ENCODE data around the gene F3. TPM values are rescaled to one million over a fixed set of nuclear protein-coding genes. Genes with fewer than 3 reads are reported as not detected.
"Not testable (repeated sequence)": the region's sequence is repeated elsewhere in the genome, so short reads cannot be mapped to it uniquely, and the experiment has no call there.

The F3 gene
- total RNA-seq, 1 donor from 2014 or later, result 4.5 TPM

DNA sequence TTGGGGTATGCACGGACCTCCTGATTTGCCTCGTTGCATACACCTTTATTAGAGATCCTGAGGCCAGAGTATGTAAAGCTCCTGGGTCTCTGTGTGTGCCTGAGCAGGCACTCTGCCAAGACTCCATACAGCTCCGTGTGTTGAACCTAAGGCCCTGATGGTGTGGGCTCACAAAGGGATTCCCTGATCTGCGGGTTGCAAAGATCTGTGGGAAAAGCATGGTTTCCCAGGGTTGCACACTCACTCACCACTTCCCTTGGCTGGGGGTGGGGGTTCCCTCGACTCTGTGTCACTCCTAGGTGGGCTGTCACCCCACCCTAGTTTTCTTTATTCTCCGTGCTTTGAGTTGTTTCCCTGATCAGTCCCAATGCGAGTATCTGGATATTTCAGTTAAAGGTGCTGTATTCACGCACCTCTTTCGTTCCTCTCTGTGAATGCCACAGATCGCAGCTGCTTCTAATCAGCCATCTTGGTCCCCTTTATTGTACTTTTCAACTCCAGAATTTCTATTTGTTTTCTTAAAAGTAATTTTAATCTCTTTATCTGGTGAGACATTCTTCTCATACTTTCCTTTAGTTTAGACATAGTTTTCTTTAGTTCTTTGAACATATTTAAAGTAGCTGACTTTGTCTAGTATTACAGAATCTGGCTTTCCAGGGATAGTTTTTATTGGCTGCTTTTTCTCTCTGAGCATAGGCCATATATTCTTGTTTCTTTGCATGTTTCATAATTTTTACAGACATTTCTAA is 39.0 kb upstream of the F3 start:
- peaks cover 20% of the 10 kb centered on the region for H3K9me3 Mint-ChIP-seq (ENCODE audit: low read depth)
- peaks cover 15% of the 10 kb centered on the region for H3K36me3 Mint-ChIP-seq (ENCODE audit: low read depth)
- H3K4me1 Mint-ChIP-seq (ENCODE audit: low read depth), result peaks cover 44% of the 10 kb centered on the region
- peak overlapping the region; percentile 57 for H3K4me3 Mint-ChIP-seq (ENCODE audit: unreplicated experiment)
- peak overlapping the region; percentile 97 for H3K27ac Mint-ChIP-seq (ENCODE audit: unreplicated experiment)
- no peaks in the 10 kb centered on the region for H3K27me3 Mint-ChIP-seq (ENCODE audit: low read depth)
- TF ChIP-seq CTCF (IDR thresholded peaks at IDR 0.05), result no peak
- DNase-seq (ENCODE audit: low spot score), result no peak

DNA sequence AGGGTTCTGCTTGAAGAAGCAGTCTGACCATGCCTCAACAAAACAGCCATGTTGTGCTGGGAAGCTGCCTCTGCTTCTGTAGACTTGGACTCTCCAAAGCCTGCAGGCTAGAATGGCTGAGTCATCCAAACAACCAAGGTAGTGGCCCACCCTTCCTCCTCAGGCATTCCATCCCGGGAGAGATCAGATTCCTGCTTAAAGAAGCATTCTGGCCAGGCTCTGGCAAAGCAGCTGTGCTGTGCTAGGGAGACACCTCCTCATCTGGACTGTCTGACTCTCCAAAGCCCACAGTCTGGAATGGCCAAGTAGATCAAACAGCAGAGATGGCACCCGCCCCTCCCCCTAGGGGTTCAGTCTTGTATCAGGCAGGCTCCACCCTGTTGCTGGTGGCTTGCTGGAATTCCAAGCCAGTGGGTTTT is 38.3 kb upstream of the F3 start:
- Mint-ChIP-seq H3K9me3 (ENCODE audit: low read depth) (peaks cover 20% of the 10 kb centered on the region), H3K4me3 (ENCODE audit: unreplicated experiment) (no peak overlapping the region), H3K4me1 (ENCODE audit: low read depth) (peaks cover 44% of the 10 kb centered on the region), H3K27ac (ENCODE audit: unreplicated experiment) (peak overlapping the region; percentile 97), H3K27me3 (ENCODE audit: low read depth) (no peaks in the 10 kb centered on the region), H3K36me3 (ENCODE audit: low read depth) (peaks cover 15% of the 10 kb centered on the region)
- DNase-seq (ENCODE audit: low spot score), result no peak
- TF ChIP-seq CTCF (IDR thresholded peaks at IDR 0.05), result no peak

DNA sequence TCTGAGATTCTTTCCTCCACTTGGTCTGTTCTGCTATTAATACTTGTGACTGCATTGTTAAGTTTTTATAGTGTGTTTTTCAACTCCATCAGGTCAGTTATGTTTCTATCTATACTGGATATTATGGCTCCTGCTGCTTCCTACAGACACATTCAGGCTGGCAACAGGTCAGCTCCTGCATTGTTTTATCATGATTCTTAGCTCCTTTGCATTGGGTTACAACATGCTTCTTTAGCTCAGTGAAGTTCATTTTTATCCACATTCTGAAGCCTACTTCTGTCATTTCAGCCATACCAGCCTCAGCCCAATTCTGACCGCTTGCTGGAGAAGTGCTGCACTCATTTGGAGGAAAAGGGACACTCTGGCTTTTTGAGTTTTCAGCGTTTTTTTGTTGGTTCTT is 37.3 kb upstream of the F3 start:
- H3K9me3 Mint-ChIP-seq (ENCODE audit: low read depth), result peaks cover 27% of the 10 kb centered on the region
- peaks cover 15% of the 10 kb centered on the region for H3K36me3 Mint-ChIP-seq (ENCODE audit: low read depth)
- TF ChIP-seq CTCF (IDR thresholded peaks at IDR 0.05), result no peak
- H3K27ac Mint-ChIP-seq (ENCODE audit: unreplicated experiment), result peak overlapping the region; percentile 97
- H3K27me3 Mint-ChIP-seq (ENCODE audit: low read depth), result no peaks in the 10 kb centered on the region
- peaks cover 44% of the 10 kb centered on the region for H3K4me1 Mint-ChIP-seq (ENCODE audit: low read depth)
- no peak for DNase-seq (ENCODE audit: low spot score)
- no peak overlapping the region for H3K4me3 Mint-ChIP-seq (ENCODE audit: unreplicated experiment)

DNA sequence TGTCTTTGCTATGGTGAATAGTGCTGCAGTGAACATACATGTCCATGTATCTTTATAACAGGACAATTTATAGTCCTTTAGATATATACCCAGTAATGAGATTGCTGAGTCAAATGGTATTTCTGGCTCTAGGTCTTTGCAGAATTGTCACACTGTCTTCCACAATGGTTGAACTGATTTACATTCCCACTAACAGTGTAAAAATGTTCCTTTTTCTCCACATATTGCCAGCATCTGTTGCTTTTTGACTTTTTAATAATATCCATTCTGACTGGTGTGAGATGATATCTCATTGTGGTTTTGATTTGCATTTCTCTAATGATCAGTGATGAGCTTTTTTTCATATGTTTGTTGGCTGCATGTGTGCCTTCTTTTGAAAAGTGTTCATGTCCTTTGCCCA is 32.4 kb upstream of the F3 start:
- H3K4me3 Mint-ChIP-seq (ENCODE audit: unreplicated experiment); H3K27me3 Mint-ChIP-seq (ENCODE audit: low read depth); H3K4me1 Mint-ChIP-seq (ENCODE audit: low read depth); H3K27ac Mint-ChIP-seq (ENCODE audit: unreplicated experiment); DNase-seq (ENCODE audit: low spot score): not testable (repeated sequence)
- peaks cover 21% of the 10 kb centered on the region for H3K36me3 Mint-ChIP-seq (ENCODE audit: low read depth)
- H3K9me3 Mint-ChIP-seq (ENCODE audit: low read depth), result peaks cover 46% of the 10 kb centered on the region

DNA sequence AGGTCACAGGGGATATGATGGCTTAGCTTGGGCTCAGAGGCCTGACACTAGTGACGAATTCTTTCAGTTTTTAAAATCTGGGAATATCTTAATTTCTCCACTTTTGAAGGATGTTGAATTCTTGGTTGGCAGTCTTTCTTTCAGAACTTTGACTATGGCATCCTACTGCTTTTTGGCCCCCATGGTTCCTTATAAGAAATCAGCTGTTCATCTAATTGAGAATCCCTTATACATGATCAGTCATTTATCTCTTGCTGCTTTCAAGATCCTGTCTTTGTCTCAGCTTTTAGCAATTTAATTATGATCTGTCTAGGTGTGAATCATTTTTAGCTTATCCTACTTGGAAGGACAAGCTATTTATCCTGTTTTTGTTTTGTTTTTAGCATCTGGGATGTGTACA is 31.2 kb upstream of the F3 start:
- Mint-ChIP-seq H3K9me3 (ENCODE audit: low read depth) (peaks cover 36% of the 10 kb centered on the region), H3K4me1 (ENCODE audit: low read depth) (no peaks in the 10 kb centered on the region), H3K27ac (ENCODE audit: unreplicated experiment) (no peak overlapping the region), H3K27me3 (ENCODE audit: low read depth) (no peaks in the 10 kb centered on the region), H3K36me3 (ENCODE audit: low read depth) (peaks cover 14% of the 10 kb centered on the region), H3K4me3 (ENCODE audit: unreplicated experiment) (no peak overlapping the region)
- DNase-seq (ENCODE audit: low spot score), result no peak
- TF ChIP-seq CTCF (IDR thresholded peaks at IDR 0.05), result no peak

DNA sequence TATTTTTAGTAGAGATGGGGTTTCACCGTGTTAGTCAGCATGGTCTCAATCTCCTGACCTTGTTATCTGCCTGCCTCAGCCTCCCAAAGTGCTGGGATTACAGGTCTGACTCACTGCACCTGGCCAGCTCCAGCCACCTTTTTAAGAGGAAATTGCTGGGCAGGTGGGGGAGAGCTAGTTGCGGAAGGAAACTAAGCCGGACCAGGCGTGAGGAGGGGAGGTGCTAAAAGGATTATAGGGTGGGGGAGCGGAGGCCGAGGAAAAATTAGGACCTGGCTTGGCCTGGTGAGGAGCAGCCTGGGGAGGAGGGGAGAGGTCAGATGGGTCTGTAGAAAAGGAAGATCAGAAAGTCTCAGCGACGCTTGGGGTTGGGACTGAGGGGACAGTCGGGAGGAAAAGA is 29.4 kb upstream of the F3 start:
- not testable (repeated sequence) for H3K4me1 Mint-ChIP-seq (ENCODE audit: low read depth); DNase-seq (ENCODE audit: low spot score); H3K4me3 Mint-ChIP-seq (ENCODE audit: unreplicated experiment); H3K27me3 Mint-ChIP-seq (ENCODE audit: low read depth); H3K27ac Mint-ChIP-seq (ENCODE audit: unreplicated experiment); H3K36me3 Mint-ChIP-seq (ENCODE audit: low read depth)
- peaks cover 27% of the 10 kb centered on the region for H3K9me3 Mint-ChIP-seq (ENCODE audit: low read depth)

DNA sequence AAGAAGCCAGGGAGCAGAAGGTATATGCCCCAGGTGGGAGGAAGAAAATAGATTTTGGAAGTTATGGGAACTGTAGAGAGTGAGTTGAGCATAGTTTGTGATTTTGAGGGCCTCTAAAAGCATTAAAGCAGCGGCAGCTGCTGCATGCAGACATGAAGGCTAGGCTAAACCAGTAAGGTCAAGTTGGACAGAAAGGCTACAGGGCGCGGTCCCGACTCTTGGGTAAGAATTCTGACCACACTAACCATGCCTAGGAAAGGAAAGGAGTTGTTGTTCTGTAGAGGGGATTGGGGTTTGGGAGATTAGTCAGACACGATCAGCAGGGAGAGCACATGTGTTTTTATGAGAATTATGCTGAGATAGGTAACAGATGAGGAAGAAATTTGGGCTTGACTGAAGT is 27.2 kb upstream of the F3 start:
- H3K27ac Mint-ChIP-seq (ENCODE audit: unreplicated experiment); H3K36me3 Mint-ChIP-seq (ENCODE audit: low read depth); DNase-seq (ENCODE audit: low spot score); H3K4me1 Mint-ChIP-seq (ENCODE audit: low read depth); H3K4me3 Mint-ChIP-seq (ENCODE audit: unreplicated experiment); H3K27me3 Mint-ChIP-seq (ENCODE audit: low read depth): not testable (repeated sequence)
- H3K9me3 Mint-ChIP-seq (ENCODE audit: low read depth), result peaks cover 19% of the 10 kb centered on the region

GRCh38 chr1:94567975-94568607 is 26.5 kb upstream of the F3 start:
- H3K36me3 Mint-ChIP-seq (ENCODE audit: low read depth); H3K4me1 Mint-ChIP-seq (ENCODE audit: low read depth); H3K27me3 Mint-ChIP-seq (ENCODE audit: low read depth); H3K27ac Mint-ChIP-seq (ENCODE audit: unreplicated experiment); DNase-seq (ENCODE audit: low spot score); H3K4me3 Mint-ChIP-seq (ENCODE audit: unreplicated experiment): not testable (repeated sequence)
- peaks cover 13% of the 10 kb centered on the region for H3K9me3 Mint-ChIP-seq (ENCODE audit: low read depth)

GRCh38 chr1:94566436-94566835 is 24.9 kb upstream of the F3 start:
- DNase-seq (ENCODE audit: low spot score); H3K9me3 Mint-ChIP-seq (ENCODE audit: low read depth); H3K36me3 Mint-ChIP-seq (ENCODE audit: low read depth); H3K4me3 Mint-ChIP-seq (ENCODE audit: unreplicated experiment); H3K27ac Mint-ChIP-seq (ENCODE audit: unreplicated experiment); H3K4me1 Mint-ChIP-seq (ENCODE audit: low read depth); H3K27me3 Mint-ChIP-seq (ENCODE audit: low read depth): not testable (repeated sequence)
